ENCODE data around the gene FXR2. TPM values are rescaled to one million over a fixed set of nuclear protein-coding genes. Genes with fewer than 3 reads are reported as not detected.

Gene FXR2
- total RNA-seq, 1 experiment from 2014 or later = 49.7 TPM

DNA sequence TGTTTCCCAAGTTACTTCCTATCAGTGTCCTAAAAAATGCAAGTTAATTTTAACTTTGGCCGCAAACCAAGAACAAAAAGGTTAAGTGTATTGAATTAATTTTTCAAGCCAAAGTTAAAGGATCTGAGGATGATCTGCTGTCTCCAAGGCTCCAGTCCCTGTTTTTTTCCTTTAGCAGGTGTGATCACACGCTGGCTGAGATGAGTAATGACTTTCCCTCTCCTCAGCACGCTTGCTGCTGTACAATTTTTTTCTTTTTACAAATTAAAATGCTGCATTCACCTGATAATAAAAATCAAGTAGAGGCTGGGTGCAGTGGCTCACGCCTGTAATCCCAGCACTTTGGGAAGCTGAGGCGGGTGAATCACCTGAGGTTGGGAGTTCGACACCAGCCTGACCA, 69.8 kb downstream of the FXR2 start:
- ChIA-PET RAD21 (ENCODE audit: low non-redundant PET in 1 of 2, low total read pairs in 2 of 2, uncharacterized antibody in 2 of 2, unreplicated experiment in 2 of 2) (no interaction called here), CTCF (no interaction called here), POLR2A (no interaction called here)
- no TSS peak for BruUV-seq (replicated peaks)
- Histone ChIP-seq H3K79me2 (ENCODE audit: insufficient read depth, low read length) (no peaks in the 10 kb centered on the region), H4K20me1 (ENCODE audit: insufficient read depth) (no peaks in the 10 kb centered on the region), H3K27me3 (ENCODE audit: insufficient read depth, low read length) (no peaks in the 10 kb centered on the region), H2AFZ (ENCODE audit: low read depth, low read length, poor library complexity, severe bottlenecking) (no peak overlapping the region), H3K9ac (ENCODE audit: low read length) (no peak overlapping the region), H3K4me3 (replicated peaks in 1 of 2; ENCODE audit: low read depth in 1 of 2, low read length in 2 of 2) (no peak overlapping the region), H3K27ac (ENCODE audit: low read depth, low read length) (no peak overlapping the region), H3K4me1 (ENCODE audit: control insufficient read depth in 1 of 2, insufficient read depth in 2 of 2, low read length in 2 of 2) (peaks cover 6 to 16% of the 10 kb centered on the region in 2 experiments), H3K36me3 (ENCODE audit: control insufficient read depth in 1 of 2, insufficient read depth in 2 of 2, low read length in 2 of 2) (no peaks in the 10 kb centered on the region), H3K9me2 (ENCODE audit: insufficient read depth) (no peaks in the 10 kb centered on the region), H3K9me3 (ENCODE audit: control insufficient read depth in 1 of 2, insufficient read depth in 1 of 2, low read depth in 1 of 2, low read length in 2 of 2) (no peaks in the 10 kb centered on the region), H3K4me2 (ENCODE audit: low read length) (no peak overlapping the region)
- no peak for TF ChIP-seq ZFX (IDR thresholded peaks at IDR 0.05)
- TF ChIP-seq CTCF (IDR thresholded peaks at IDR 0.05 in 2 of 3, conservative IDR thresholded peaks at IDR 0.05 in 1 of 3; ENCODE audit: borderline replicate concordance in 1 of 3, insufficient read depth in 1 of 3, low read depth in 2 of 3, low read length in 2 of 3) = no peak
- no peak for TF ChIP-seq SIN3A (IDR thresholded peaks at IDR 0.05; ENCODE audit: low read depth)
- TF ChIP-seq FOSL1 (IDR thresholded peaks at IDR 0.05; ENCODE audit: low read depth) = no peak
- TF ChIP-seq, protein P1, sequence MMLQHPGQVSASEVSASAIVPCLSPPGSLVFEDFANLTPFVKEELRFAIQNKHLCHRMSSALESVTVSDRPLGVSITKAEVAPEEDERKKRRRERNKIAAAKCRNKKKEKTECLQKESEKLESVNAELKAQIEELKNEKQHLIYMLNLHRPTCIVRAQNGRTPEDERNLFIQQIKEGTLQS (IDR thresholded peaks at IDR 0.05) = no peak
- TF ChIP-seq ZBTB33 (IDR thresholded peaks at IDR 0.05; ENCODE audit: extremely low read depth, insufficient replicate concordance, low read length) = no peak
- TF ChIP-seq ELF1 (IDR thresholded peaks at IDR 0.05; ENCODE audit: borderline replicate concordance, low read depth) = no peak
- no peak for TF ChIP-seq EGR1 (IDR thresholded peaks at IDR 0.05; ENCODE audit: low read depth)
- no peak for TF ChIP-seq EZH2 (IDR thresholded peaks at IDR 0.05)
- no peak for TF ChIP-seq CEBPB (IDR thresholded peaks at IDR 0.05; ENCODE audit: low read depth)
- TF ChIP-seq ZNF274 (IDR thresholded peaks at IDR 0.05; ENCODE audit: low read depth, low read length) = no peak
- no peak for TF ChIP-seq SRF (IDR thresholded peaks at IDR 0.05; ENCODE audit: low read depth)
- TF ChIP-seq MAX (IDR thresholded peaks at IDR 0.05) = no peak
- intact Hi-C loops (cut with micrococcal nuclease) = no loop called here
- DNase-seq (ENCODE audit: low read depth, low spot score) = no peak
- ATAC-seq = no peak

Other genes with a start within 250 kb of the FXR2 start
- 16.8 TPM for gene TNK1, start 233.8 kb downstream of the FXR2 start, total RNA-seq (2021; ENCODE audit: unreplicated experiment)
- 43.8 TPM for gene PLSCR3, start 220.4 kb downstream of the FXR2 start, total RNA-seq (2021; ENCODE audit: unreplicated experiment)
- gene TMEM256, start 210.8 kb downstream of the FXR2 start, total RNA-seq (2021; ENCODE audit: unreplicated experiment) = 110 TPM
- gene NLGN2, start 207.1 kb downstream of the FXR2 start, total RNA-seq (2021; ENCODE audit: unreplicated experiment) = 60.5 TPM
- 0.32 TPM for gene SPEM1, start 194.6 kb downstream of the FXR2 start, total RNA-seq (2021; ENCODE audit: unreplicated experiment)
- gene SPEM2, start 189.3 kb downstream of the FXR2 start, total RNA-seq (2021; ENCODE audit: unreplicated experiment) = not detected
- not detected for gene SPEM3, start 186.0 kb downstream of the FXR2 start, total RNA-seq (2021; ENCODE audit: unreplicated experiment)
- gene TMEM102, start 179.5 kb downstream of the FXR2 start, total RNA-seq (2021; ENCODE audit: unreplicated experiment) = 16.4 TPM
- 6.1 TPM for gene FGF11, start 175.4 kb downstream of the FXR2 start, total RNA-seq (2021; ENCODE audit: unreplicated experiment)
- 10.4 TPM for gene CHRNB1, start 169.8 kb downstream of the FXR2 start, total RNA-seq (2021; ENCODE audit: unreplicated experiment)
- 17.1 TPM for gene ZBTB4, start 135.3 kb downstream of the FXR2 start, total RNA-seq (2021; ENCODE audit: unreplicated experiment)
- not detected for gene SLC35G6, start 133.5 kb downstream of the FXR2 start, total RNA-seq (2021; ENCODE audit: unreplicated experiment)
- 205 TPM for gene POLR2A, start 130.5 kb downstream of the FXR2 start, total RNA-seq (2021; ENCODE audit: unreplicated experiment)
- gene TNFSF12, start 65.8 kb downstream of the FXR2 start, total RNA-seq (2021; ENCODE audit: unreplicated experiment) = 12.3 TPM
- 0.71 TPM for gene TNFSF13, start 56.1 kb downstream of the FXR2 start, total RNA-seq (2021; ENCODE audit: unreplicated experiment)
- gene SENP3, start 53.0 kb downstream of the FXR2 start, total RNA-seq (2021; ENCODE audit: unreplicated experiment) = 73.8 TPM
- gene CD68, start 35.3 kb downstream of the FXR2 start, total RNA-seq (2021; ENCODE audit: unreplicated experiment) = 7.0 TPM
- gene MPDU1, start 31.0 kb downstream of the FXR2 start, total RNA-seq (2021; ENCODE audit: unreplicated experiment) = 50.9 TPM
- gene SOX15, start 24.8 kb downstream of the FXR2 start, total RNA-seq (2021; ENCODE audit: unreplicated experiment) = 0.69 TPM
- gene SAT2, start 12.9 kb upstream of the FXR2 start, total RNA-seq (2021; ENCODE audit: unreplicated experiment) = 54.9 TPM
- not detected for gene SHBG, start 15.2 kb upstream of the FXR2 start, total RNA-seq (2021; ENCODE audit: unreplicated experiment)
- gene ATP1B2, start 36.0 kb upstream of the FXR2 start, total RNA-seq (2021; ENCODE audit: unreplicated experiment) = not detected
- 110 TPM for gene TP53, start 72.6 kb upstream of the FXR2 start, total RNA-seq (2021; ENCODE audit: unreplicated experiment)
- gene WRAP53, start 73.6 kb upstream of the FXR2 start, total RNA-seq (2021; ENCODE audit: unreplicated experiment) = 28.8 TPM
- gene EFNB3, start 90.3 kb upstream of the FXR2 start, total RNA-seq (2021; ENCODE audit: unreplicated experiment) = 0.07 TPM
- 2.0 TPM for gene DNAH2, start 102.8 kb upstream of the FXR2 start, total RNA-seq (2021; ENCODE audit: unreplicated experiment)
- 42.1 TPM for gene KDM6B, start 219.3 kb upstream of the FXR2 start, total RNA-seq (2021; ENCODE audit: unreplicated experiment)
- gene TMEM88, start 240.2 kb upstream of the FXR2 start, total RNA-seq (2021; ENCODE audit: unreplicated experiment) = 2.8 TPM
- 103 TPM for gene NAA38, start 242.7 kb upstream of the FXR2 start, total RNA-seq (2021; ENCODE audit: unreplicated experiment)
- 21.5 TPM for gene CYB5D1, start 243.1 kb upstream of the FXR2 start, total RNA-seq (2021; ENCODE audit: unreplicated experiment)